Nucleus accumbens (tissue), 56 donors: ENCODE data around the gene FCHO1.
"Not testable (repeated sequence)": the region's sequence is repeated elsewhere in the genome, so short reads cannot be mapped to it uniquely, and the experiment has no call there.

Experiments
- DNase-seq, 56 donors: peaks; one replicate each; lab custom pipeline; 2025; lab: John Stamatoyannopoulos, UW

The FCHO1 gene

DNA sequence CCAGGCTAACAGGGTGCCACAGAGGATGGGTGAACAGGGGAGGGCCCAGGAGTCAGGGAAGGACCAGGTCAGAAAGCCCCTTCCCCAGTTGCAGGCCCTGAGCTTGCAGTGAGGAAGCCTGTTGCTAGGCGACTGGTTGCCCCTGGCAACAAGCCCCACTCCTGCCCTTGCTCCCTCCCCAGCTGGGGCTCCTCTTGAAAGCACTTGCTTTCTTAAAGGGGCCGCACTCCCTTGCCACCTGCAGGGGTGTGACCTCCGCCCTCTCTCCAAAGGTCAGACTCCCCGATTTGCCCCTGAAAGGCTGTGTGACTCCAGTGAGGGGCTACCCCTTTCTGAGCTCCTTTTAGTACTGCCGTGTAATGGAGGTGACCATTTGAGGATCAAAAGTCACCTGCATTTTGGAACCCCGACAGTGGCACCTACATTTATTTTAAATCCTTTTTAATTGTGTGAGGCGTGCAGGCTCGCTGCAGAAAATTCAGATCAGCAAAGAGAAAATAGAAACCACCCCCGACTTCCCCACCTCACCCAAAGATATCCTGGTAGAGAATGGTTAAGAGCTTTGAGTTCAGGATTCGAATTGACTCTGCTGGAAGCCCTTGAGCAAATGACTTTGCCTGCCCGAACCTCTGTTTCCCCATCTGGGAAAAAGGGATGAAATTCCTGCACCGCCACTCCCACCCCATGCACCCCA lies 4.8 kb downstream of the FCHO1 start:
- peak; percentile 36 to 96 (median 84) for DNase-seq

DNA sequence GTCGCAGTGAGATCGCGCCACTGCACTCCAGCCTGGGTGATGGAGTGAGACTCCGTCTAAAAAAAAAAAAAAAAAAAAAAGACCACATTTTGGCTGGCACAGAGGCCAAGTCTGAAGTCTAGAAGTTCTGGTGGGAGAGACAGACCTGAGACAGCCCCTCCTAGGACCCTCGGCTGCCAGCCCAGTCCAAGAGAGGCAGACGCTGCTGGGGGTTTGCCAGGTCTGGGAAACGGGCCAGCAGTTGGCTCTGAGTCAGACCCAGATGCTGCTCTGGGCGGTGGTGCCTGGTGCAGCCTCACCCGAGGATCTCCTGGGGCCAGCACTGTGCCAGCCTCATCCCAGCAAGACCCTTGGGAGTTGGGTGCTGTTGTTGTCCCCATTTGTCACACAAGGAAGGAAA lies 5.8 kb downstream of the FCHO1 start:
- peak in 54 of 56 donors; percentile 51 to 96 (median 90) for DNase-seq

GRCh38 chr19:17758515-17758914 lies 7.2 kb downstream of the FCHO1 start:
- no peak for DNase-seq

GRCh38 chr19:17761148-17761547 lies 9.9 kb downstream of the FCHO1 start:
- no peak for DNase-seq

DNA sequence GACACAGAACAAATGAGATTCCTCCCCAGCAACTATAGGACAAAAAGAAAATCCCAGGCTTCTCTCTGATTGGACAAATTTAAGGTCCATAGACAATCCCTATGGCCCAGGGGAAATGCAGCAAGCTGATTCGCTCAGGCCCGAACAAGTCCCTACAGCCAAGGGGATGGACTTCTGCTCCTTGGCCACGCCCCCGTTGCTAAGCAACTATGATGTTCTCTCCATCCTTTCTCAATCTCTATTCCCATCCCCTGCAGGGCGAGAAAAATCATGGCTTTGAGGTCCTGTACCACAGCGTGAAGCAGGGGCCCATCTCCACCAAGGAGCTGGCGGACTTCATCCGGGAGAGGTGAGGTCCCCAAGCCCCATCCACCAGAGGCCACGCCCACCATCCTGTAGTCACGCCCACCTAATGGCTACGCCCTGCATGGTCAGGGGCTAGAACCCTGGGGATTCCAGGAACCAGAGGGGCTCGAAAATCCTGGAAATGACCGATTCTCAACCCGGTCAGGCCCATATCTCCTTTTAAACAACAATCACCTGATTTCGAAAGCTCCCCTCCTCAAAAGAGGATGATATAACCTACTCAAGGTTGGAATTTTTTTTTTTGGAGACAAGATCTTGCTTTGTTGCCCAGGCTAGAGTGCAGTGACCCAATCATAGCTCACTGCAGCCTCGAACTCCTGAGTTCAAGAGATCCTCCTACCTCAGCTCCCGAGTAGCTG lies 11.4 kb downstream of the FCHO1 start:
- peak in 32 of 56 donors; percentile 7 to 75 (median 30) for DNase-seq

DNA sequence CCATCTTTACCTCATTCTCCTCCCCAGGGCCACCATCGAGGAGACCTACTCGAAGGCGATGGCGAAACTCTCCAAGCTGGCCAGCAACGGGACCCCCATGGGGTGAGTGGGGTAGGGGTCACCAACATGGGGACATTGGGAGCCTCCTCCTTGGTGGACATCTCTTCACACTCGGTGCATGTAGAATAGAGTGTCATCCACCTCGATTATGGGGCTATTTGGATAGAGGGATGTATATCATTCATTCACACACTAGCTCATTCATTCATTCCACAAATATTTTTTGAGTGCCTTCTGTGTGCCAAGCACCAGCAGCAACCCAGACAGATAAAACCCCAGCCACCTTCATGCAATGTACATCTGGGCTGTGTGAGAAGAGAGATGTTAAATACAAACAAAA lies 13.1 kb downstream of the FCHO1 start:
- DNase-seq = no peak

GRCh38 chr19:17765069-17765618 lies 13.9 kb downstream of the FCHO1 start:
- DNase-seq = peak in 11 of 56 donors; percentile 6 to 24 (median 20)

- DNase-seq = peak in 50 of 56 donors; percentile 4 to 87 (median 54)
Observed at GRCh38 chr19:17766543-17767131, 15.4 kb downstream of the FCHO1 start.

- no peak for DNase-seq
Observed at GRCh38 chr19:17767559-17767958, 16.3 kb downstream of the FCHO1 start.

- DNase-seq = no peak
Observed at GRCh38 chr19:17770613-17771012, 19.3 kb downstream of the FCHO1 start.

GRCh38 chr19:17772172-17772571 lies 20.9 kb downstream of the FCHO1 start:
- DNase-seq = no peak

DNA sequence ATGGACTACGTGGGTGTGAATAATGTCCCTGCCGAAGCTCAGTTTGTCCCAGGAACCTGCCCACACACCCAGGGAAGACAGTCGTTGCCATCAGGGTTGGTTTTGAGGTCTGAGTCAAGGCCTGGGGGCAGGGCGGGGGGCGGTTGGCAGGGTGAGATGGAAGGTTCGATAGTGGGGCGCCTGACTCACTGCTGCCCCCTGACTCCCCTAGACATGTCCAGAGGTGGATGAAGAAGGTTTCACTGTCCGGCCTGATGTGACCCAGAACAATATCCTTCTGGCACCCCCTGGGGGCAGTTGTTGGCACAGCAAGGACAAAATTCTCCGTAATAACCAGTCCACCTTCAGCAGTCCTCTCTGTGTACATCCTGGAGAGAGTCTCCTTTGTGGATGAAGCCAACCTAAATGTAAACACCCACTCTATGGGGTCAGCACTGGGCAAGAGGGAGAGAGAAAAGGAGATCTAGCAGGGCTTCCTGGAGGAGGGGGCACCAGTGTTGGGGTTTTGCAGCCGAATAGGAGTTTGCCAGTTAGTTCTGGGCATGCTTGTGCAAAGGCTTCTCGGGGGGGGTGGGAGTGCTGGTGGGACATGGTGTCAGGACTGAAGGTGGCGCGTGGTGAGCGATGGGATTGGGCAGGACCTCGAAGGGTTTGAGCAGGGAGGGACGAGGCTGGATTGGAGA lies 24.1 kb downstream of the FCHO1 start:
- peak in 9 of 56 donors; percentile 1 to 58 (median 11) for DNase-seq

DNA sequence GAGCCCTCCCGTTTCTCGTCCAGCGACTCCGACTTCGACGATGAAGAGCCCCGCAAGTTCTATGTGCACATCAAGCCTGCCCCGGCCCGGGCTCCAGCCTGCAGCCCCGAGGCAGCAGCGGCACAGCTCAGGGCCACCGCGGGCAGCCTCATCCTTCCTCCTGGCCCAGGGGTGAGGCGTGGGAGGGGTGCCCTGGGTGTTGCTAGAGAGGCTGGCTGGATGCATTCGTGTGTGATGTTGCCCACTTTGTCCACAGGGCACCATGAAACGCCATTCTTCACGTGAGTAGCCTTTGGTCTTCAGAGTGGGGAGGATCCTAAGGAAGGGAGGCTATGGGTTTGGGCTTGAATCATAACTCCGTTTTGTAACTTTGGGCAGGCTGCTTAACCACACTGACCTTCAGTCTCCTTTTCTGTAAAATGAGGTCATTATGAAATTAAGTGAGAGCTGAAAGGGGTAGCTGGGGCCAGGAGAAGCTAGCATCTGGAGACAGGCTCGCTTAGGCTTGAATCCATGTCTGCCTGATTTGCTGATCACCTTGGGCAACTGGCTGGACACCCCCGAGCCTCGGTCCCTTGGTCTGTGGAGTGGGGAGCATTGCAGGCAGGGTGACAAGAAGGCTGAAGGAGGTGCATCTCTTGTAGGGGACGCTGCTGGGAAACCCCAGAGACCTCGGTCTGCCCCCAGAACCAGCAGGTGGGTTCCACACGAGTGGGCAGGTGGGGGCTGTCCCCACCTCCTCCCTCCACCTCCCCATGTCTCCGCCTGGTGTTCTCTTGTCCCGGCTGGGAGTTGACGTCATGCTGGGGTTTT lies 24.9 kb downstream of the FCHO1 start:
- DNase-seq = no peak

DNA sequence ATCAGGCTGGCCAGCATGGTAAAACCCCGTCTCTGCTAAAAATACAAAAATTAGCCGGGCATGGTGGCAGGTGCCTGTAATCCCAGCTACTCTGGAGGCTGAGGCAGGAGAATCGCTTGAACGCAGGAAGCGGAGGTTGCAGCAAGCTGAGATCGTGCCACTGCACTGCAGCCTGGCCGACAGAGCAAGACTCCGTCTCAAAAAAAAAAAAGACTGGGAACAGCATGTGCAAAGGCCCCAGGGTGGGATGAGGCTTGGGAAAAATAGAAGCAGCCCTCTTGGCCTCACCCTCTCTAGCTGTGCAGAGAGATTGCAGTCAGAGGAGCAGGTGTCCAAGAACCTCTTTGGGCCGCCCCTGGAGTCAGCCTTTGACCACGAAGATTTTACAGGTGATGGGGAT lies 26.6 kb downstream of the FCHO1 start:
- not testable (repeated sequence) for DNase-seq

- peak in 15 of 56 donors; percentile 2 to 68 (median 15) for DNase-seq
Observed at GRCh38 chr19:17778251-17778967, 27.1 kb downstream of the FCHO1 start.

GRCh38 chr19:17778968-17779929 lies 28.0 kb downstream of the FCHO1 start:
- peak in 45 of 56 donors; percentile 4 to 75 (median 30) for DNase-seq

GRCh38 chr19:17780781-17781180 lies 29.5 kb downstream of the FCHO1 start:
- DNase-seq = no peak

GRCh38 chr19:17783721-17784120 lies 32.4 kb downstream of the FCHO1 start:
- DNase-seq = not testable (repeated sequence)
